Measurements from ENCODE around the gene EXOC6.

GRCh38 chr10:93068411-93069244 is 220.3 kb downstream of the EXOC6 start:
- TF ChIP-seq CTCF (IDR thresholded peaks at IDR 0.05) = no peak
- no peak for TF ChIP-seq EP300 (IDR thresholded peaks at IDR 0.05)
